Stimulated activated CD8-positive, alpha-beta memory T cell treated with anti-CD3 and anti-CD28 coated beads, Interleukin-15, amount 100 ng/mL, for 24 hours (primary cell): ENCODE data around the gene ZDHHC18.
"Not testable (repeated sequence)": the region's sequence is repeated elsewhere in the genome, so short reads cannot be mapped to it uniquely, and the experiment has no call there.

Source experiments
- DNase-seq: peaks from one replicate; pipeline ENCODE4 v3.0.0-alpha.2; 2020; ENCODE audit warnings: low read depth

Gene ZDHHC18

GRCh38 chr1:26791626-26792025, 34.9 kb upstream of the ZDHHC18 start:
- DNase-seq: no peak

GRCh38 chr1:26792924-26793323, 33.6 kb upstream of the ZDHHC18 start:
- DNase-seq: no peak

- no peak for DNase-seq
Measured at GRCh38 chr1:26794391-26794790, 32.1 kb upstream of the ZDHHC18 start.

- no peak for DNase-seq
Measured at GRCh38 chr1:26797627-26798026, 28.9 kb upstream of the ZDHHC18 start.

- DNase-seq: no peak
Measured at GRCh38 chr1:26799479-26800142, 26.9 kb upstream of the ZDHHC18 start.

GRCh38 chr1:26803932-26804331, 22.6 kb upstream of the ZDHHC18 start:
- not testable (repeated sequence) for DNase-seq

GRCh38 chr1:26810105-26810504, 16.4 kb upstream of the ZDHHC18 start:
- not testable (repeated sequence) for DNase-seq

GRCh38 chr1:26811057-26811456, 15.4 kb upstream of the ZDHHC18 start:
- DNase-seq: no peak

GRCh38 chr1:26811708-26812107, 14.8 kb upstream of the ZDHHC18 start:
- no peak for DNase-seq

GRCh38 chr1:26814377-26814776, 12.1 kb upstream of the ZDHHC18 start:
- no peak for DNase-seq

GRCh38 chr1:26814893-26815292, 11.6 kb upstream of the ZDHHC18 start:
- DNase-seq: no peak

- no peak for DNase-seq
Measured at GRCh38 chr1:26820784-26821269, 5.7 kb upstream of the ZDHHC18 start.

GRCh38 chr1:26822737-26823395, 3.6 kb upstream of the ZDHHC18 start:
- DNase-seq: no peak

- no peak for DNase-seq
Measured at GRCh38 chr1:26824731-26825130, 1.8 kb upstream of the ZDHHC18 start.

GRCh38 chr1:26827106-26827604, 667 bp downstream of the ZDHHC18 start:
- DNase-seq: no peak

GRCh38 chr1:26827663-26828062, 1.2 kb downstream of the ZDHHC18 start:
- DNase-seq: no peak

- DNase-seq: no peak
Measured at GRCh38 chr1:26828411-26828991, 2.0 kb downstream of the ZDHHC18 start.

GRCh38 chr1:26829184-26829911, 2.9 kb downstream of the ZDHHC18 start:
- no peak for DNase-seq

GRCh38 chr1:26831059-26831458, 4.6 kb downstream of the ZDHHC18 start:
- DNase-seq: no peak

GRCh38 chr1:26831546-26832248, 5.2 kb downstream of the ZDHHC18 start:
- no peak for DNase-seq

GRCh38 chr1:26832249-26832960, 5.9 kb downstream of the ZDHHC18 start:
- DNase-seq: no peak
